Tibial nerve (tissue), 4 donors: ENCODE data around the gene ZNF814. TPM values are rescaled to one million over a fixed set of nuclear protein-coding genes. Genes with fewer than 3 reads are reported as not detected.
"Not testable (repeated sequence)": the region's sequence is repeated elsewhere in the genome, so short reads cannot be mapped to it uniquely, and the experiment has no call there.

Experiments used
- DNase-seq, 2 donors: peaks; one replicate each; pipeline ENCODE4 v3.0.0-alpha.2; 2019; ENCODE audit warnings: low spot score in 2 of 2
- H3K27ac ChIP-seq, 4 donors: fragments of 200-600 bp; sonication (generic) in 3 of 4; one replicate each; pipeline ENCODE4 v1.5.1; 2017 to 2019; ENCODE audit warnings: mild to moderate bottlenecking in 1 of 4
- H3K27me3 ChIP-seq, 2 donors: fragments of 200-600 bp; sonication (generic) in 1 of 2; one replicate each; pipeline versions ENCODE4 v1.5.1 to v1.6.0; 2017 to 2019
- H3K36me3 ChIP-seq, 3 donors: fragments of 200-600 bp; sonication (generic); one replicate each; pipeline ENCODE4 v1.5.1; 2018 to 2019
- H3K4me1 ChIP-seq, 4 donors: fragments of 200-600 bp; sonication (generic) in 3 of 4; one replicate each; pipeline ENCODE4 v1.5.1; 2017 to 2019
- H3K4me3 ChIP-seq, 4 donors: fragments of 200-600 bp; sonication (generic) in 3 of 4; one replicate each; pipeline ENCODE4 v1.5.1; 2017 to 2019; ENCODE audit warnings: mild to moderate bottlenecking in 1 of 4, moderate library complexity in 1 of 4
- H3K9me3 ChIP-seq, 4 donors: fragments of 200-600 bp; sonication (generic) in 3 of 4; one replicate each; pipeline ENCODE4 v1.5.1; 2017 to 2019
- EP300 ChIP-seq, 2 donors: sonication (generic); formaldehyde crosslinking; IDR thresholded peaks; one replicate each; pipeline ENCODE4 v1.6.1; 2017; ENCODE audit warnings: antibody characterized with exemption in 2 of 2, mild to moderate bottlenecking in 1 of 2
- POLR2A ChIP-seq, 2 donors: fragments of 450-650 bp; IDR thresholded peaks; one replicate each; pipeline ENCODE4 v1.6.1; 2017; ENCODE audit warnings: antibody characterized with exemption in 2 of 2, mild to moderate bottlenecking in 2 of 2, moderate library complexity in 2 of 2
- WGBS, 2 donors: methylation state at CpG; one replicate each; pipeline ENCODE4 v1.1.5; 2018; 5-methylcytosine and 5-hydroxymethylcytosine counted together
- total RNA-seq, 4 donors: library from RNA; depleted of rRNA; stranded (reverse); fragments of >200 nt; gene quantifications; one replicate each; pipeline ENCODE4 v1.1.0, GENCODE V29; 2016
- TF ChIP-seq, protein P1 (sequence below), 5 experiments: fragments of 200-600 bp in 3 of 5; fragments of 450-650 bp in 2 of 5; sonication (generic) in 3 of 5; IDR thresholded peaks; one replicate each; pipeline ENCODE4 v1.5.1; 2016 to 2019; ENCODE audit warnings: antibody characterized with exemption in 5 of 5, mild to moderate bottlenecking in 3 of 5, moderate library complexity in 2 of 5

ZNF814 gene
- total RNA-seq, 4 donors from 2014 or later: 4.6 to 32.3 (median 8.2) TPM

DNA sequence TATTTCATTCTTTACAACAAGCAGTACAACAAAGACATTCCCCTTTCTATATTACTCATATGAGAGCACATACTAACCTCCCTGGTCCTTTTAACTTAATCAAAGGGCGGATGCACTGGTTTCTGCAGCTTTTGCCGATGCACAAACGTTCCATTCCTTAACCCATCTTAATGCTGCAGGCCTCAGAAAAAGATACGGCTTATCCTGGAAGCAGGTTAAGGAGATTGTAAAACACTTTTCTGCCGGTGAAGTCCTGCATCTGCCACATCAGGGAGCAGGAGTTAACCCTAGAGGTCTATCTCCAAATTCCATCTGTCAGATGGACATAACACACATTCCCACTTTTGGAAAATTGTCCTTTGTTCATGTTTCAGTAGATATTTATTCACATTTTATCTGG is 11.5 kb upstream of the ZNF814 start:
- Histone ChIP-seq H3K27ac (no peak overlapping the region), H3K27me3 (no peaks in the 10 kb centered on the region), H3K4me3 (no peak overlapping the region), H3K9me3 (peaks cover 0 to 94% (median 20%) of the 10 kb centered on the region in 4 donors), H3K36me3 (peaks cover 0 to 70% (median 0%) of the 10 kb centered on the region in 3 donors), H3K4me1 (no peaks in the 10 kb centered on the region)
- DNase-seq: no peak
- 68 to 71% methylated on average over 5 of the region's 5 CpGs for WGBS, 2 donors
- TF ChIP-seq POLR2A (IDR thresholded peaks at IDR 0.05) (no peak), EP300 (IDR thresholded peaks at IDR 0.05) (no peak)
- TF ChIP-seq, protein P1, sequence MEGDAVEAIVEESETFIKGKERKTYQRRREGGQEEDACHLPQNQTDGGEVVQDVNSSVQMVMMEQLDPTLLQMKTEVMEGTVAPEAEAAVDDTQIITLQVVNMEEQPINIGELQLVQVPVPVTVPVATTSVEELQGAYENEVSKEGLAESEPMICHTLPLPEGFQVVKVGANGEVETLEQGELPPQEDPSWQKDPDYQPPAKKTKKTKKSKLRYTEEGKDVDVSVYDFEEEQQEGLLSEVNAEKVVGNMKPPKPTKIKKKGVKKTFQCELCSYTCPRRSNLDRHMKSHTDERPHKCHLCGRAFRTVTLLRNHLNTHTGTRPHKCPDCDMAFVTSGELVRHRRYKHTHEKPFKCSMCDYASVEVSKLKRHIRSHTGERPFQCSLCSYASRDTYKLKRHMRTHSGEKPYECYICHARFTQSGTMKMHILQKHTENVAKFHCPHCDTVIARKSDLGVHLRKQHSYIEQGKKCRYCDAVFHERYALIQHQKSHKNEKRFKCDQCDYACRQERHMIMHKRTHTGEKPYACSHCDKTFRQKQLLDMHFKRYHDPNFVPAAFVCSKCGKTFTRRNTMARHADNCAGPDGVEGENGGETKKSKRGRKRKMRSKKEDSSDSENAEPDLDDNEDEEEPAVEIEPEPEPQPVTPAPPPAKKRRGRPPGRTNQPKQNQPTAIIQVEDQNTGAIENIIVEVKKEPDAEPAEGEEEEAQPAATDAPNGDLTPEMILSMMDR (IDR thresholded peaks at IDR 0.05): no peak

DNA sequence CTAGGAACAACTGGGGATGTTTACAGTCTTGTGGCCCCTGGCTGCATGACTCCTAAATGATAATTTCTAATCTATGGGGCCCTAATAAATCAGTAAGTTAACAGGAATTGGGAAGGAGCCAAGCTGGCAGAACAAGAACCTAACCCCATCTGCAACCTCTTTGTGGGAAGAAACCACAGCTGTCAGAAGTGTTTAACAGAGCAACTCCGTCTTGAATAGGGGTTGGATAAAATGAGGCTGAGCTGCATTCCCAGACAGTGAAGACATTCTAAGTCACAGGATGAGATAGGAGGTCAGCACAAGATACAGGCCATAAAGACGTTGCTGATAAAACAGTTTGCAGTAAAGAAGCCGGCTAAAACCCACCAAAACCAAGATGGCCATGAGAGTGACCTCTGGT is 1.9 kb upstream of the ZNF814 start:
- peaks cover 0 to 83% (median 0%) of the 10 kb centered on the region in 3 donors for H3K36me3 ChIP-seq
- not testable (repeated sequence) for H3K27ac ChIP-seq, H3K4me1 ChIP-seq, H3K4me3 ChIP-seq, DNase-seq, H3K27me3 ChIP-seq
- peaks cover 0 to 92% (median 4%) of the 10 kb centered on the region in 4 donors for H3K9me3 ChIP-seq
- WGBS, 2 donors: 45 to 57% methylated on average over 3 of the region's 3 CpGs

DNA sequence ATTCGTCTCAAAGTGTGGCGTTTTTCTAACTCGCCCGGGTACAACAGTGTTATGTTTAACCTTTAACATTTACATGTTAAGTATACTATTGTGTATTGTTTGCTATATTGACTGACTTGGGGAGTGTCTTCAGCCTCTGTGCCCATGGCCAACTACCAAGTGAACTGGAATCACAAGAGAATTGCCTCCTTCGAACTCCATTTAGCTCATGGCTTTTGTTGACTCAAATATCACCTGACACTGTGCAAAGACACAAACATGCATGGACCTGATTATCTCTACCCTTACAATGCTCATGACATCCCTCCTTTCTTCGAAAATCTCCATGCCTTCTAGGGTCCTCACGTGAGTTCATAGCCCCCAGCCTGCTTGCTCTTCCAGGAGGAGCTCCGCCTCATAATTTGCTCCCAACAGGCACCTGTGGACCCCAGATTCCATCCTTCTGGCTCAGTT is 704 bp downstream of the ZNF814 start:
- 5 to 9% methylated on average over 8 of the region's 8 CpGs for WGBS, 2 donors
- DNase-seq: no peak
- no peak for TF ChIP-seq POLR2A (IDR thresholded peaks at IDR 0.05)
- TF ChIP-seq, protein P1 (IDR thresholded peaks at IDR 0.05): no peak
- no peak for TF ChIP-seq EP300 (IDR thresholded peaks at IDR 0.05)
- H3K9me3 ChIP-seq: peaks cover 0 to 97% (median 11%) of the 10 kb centered on the region in 4 donors
- peak overlapping the region; percentile 32 to 72 (median 49) for H3K4me3 ChIP-seq
- no peaks in the 10 kb centered on the region for H3K27me3 ChIP-seq
- peaks cover 0 to 86% (median 0%) of the 10 kb centered on the region in 3 donors for H3K36me3 ChIP-seq
- H3K4me1 ChIP-seq: no peaks in the 10 kb centered on the region
- peak overlapping the region in 1 of 4 donors; percentile 64 for H3K27ac ChIP-seq

DNA sequence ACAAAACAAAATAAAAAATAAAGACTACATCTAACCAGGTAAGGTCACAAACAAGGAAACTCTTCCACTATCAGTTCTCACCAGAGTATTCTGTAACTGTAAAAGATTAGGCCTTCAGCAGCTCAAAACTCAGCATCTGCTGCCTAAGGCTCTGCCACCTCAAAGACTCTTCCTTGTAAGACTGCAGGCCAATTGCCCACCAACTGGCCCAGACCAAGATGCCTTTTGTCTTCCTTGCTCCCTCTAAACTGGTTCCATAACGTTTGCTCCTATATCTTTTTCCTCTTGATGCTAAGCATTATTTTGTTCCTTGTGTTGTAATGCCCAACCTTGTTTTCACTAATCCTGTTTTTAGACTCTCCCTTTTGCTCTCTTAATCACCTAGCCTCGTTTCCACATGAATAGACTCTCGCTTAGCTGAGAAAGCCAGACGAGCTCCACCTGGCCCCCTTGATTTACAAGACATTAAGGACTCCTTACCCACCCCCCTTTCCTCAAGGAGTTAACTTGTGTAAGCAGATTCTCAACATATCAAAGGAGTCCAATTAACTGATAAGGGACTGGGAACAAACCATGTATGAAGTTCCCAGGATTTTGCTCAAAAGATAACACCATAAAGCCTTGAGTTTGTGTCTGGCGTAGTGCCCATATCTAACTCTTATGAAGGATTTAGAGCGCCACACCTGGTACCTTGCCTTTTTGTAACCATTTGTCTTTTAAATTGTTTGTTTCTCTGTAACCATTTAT is 1.5 kb downstream of the ZNF814 start:
- Histone ChIP-seq H3K27ac (no peak overlapping the region), H3K9me3 (peaks cover 0 to 96% (median 11%) of the 10 kb centered on the region in 4 donors), H3K27me3 (no peaks in the 10 kb centered on the region), H3K4me1 (no peaks in the 10 kb centered on the region), H3K36me3 (peaks cover 0 to 85% (median 0%) of the 10 kb centered on the region in 3 donors), H3K4me3 (no peak overlapping the region)
- WGBS, 2 donors: 28 to 30% methylated on average over 6 of the region's 6 CpGs
- no peak for TF ChIP-seq EP300 (IDR thresholded peaks at IDR 0.05)
- TF ChIP-seq, protein P1 (IDR thresholded peaks at IDR 0.05): no peak
- TF ChIP-seq POLR2A (IDR thresholded peaks at IDR 0.05): no peak
- DNase-seq: no peak

DNA sequence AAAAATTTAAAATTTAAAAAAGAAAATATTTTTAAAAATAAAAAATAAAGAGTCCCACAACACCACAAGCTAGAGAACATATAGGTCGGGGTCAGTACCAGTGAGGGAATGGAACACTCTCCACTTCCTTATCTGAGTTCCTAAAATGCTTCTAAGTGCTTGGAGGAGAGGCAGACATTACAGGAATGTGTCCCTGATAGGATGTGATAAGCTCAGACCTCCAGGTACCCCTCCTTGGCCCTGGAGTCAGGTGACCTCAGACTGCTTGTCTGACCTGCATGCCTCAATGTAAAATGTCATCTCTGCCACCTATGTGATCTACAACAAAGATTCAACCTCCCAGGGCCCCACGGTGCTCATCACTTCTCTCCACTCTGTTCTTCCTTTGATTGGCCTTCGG is 2.8 kb downstream of the ZNF814 start:
- DNase-seq: no peak
- Histone ChIP-seq H3K27ac (no peak overlapping the region), H3K9me3 (peaks cover 0 to 83% (median 11%) of the 10 kb centered on the region in 4 donors), H3K4me1 (no peaks in the 10 kb centered on the region), H3K4me3 (no peak overlapping the region), H3K36me3 (peaks cover 0 to 73% (median 0%) of the 10 kb centered on the region in 3 donors), H3K27me3 (no peaks in the 10 kb centered on the region)
- 91% methylated on average over 3 of the region's 3 CpGs for WGBS, 2 donors
- TF ChIP-seq, protein P1 (IDR thresholded peaks at IDR 0.05): no peak
- TF ChIP-seq EP300 (IDR thresholded peaks at IDR 0.05): no peak
- no peak for TF ChIP-seq POLR2A (IDR thresholded peaks at IDR 0.05)

DNA sequence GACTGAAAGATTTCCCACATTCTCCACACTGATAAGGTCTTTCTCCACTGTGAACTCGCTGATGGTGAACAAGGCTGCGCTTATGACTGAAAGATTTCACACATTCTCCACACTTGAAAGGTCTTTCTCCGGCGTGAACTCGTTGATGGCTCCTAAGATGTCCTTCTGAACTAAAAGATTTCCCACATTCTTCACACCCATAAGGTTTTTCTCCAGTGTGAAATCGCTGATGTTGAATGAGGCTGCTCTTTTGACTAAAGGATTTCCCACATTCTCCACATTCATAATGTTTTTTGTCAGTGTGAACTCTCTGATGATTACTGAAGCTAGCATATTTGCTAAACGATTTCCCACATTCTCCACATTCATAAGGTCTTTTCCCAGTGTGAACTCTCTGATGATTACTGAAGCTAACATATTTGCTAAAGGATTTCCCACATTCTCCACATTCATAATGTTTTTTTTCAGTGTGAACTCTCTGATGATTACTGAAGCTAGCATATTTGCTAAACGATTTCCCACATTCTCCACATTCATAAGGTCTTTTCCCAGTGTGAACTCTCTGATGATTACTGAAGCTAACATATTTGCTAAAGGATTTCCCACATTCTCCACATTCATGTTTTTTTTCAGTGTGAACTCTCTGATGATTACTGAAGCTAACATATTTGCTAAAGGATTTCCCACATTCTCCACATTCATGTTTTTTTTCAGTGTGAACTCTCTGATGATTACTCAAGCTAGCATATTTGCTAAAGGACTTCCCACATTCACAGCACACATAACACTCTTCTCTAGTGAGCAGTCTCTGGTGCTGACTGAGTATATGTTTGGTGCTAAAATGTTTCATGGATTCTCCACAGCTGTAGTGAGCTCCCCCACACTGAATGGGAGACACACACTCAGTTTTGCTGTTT is 14.7 kb downstream of the ZNF814 start:
- 92 to 96% methylated on average over 8 of the region's 8 CpGs for WGBS, 2 donors
- DNase-seq, H3K27ac ChIP-seq, H3K27me3 ChIP-seq, H3K4me3 ChIP-seq, H3K4me1 ChIP-seq: not testable (repeated sequence)
- peaks cover 0 to 56% (median 0%) of the 10 kb centered on the region in 3 donors for H3K36me3 ChIP-seq
- H3K9me3 ChIP-seq: peaks cover 3 to 97% (median 35%) of the 10 kb centered on the region in 4 donors
